C4-2B (cell line): ENCODE measurements around the gene HIPK1.

Source experiments
- ZFX ChIP-seq: fragments of 450-650 bp; IDR thresholded peaks from 2 replicates; pipeline ENCODE4 v1.6.1; 2017
- TF ChIP-seq, protein P1 (sequence below): fragments of 450-650 bp; conservative IDR thresholded peaks from 2 replicates; pipeline ENCODE4 v1.5.1; 2017; ENCODE audit warnings: mild to moderate bottlenecking

DNA sequence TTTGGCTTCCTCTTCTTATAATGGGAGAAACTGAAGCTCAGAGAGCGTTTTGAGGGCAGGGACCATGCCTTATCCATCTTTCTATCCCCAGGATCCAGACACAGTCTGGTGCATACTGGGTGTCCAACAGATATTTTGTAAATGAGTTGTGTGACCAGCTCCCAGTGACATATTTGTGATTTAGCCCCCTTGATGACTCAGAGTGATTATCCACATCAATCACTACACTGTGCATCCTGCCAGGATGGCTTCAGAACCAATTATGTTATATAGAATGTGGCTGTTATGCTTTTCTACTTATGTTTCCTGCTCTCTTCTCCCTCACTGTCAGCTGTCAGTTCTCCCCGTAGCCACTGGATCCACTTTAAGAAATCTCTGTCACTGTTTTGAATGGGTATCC lies 61.4 kb downstream of the HIPK1 start:
- TF ChIP-seq, protein P1, sequence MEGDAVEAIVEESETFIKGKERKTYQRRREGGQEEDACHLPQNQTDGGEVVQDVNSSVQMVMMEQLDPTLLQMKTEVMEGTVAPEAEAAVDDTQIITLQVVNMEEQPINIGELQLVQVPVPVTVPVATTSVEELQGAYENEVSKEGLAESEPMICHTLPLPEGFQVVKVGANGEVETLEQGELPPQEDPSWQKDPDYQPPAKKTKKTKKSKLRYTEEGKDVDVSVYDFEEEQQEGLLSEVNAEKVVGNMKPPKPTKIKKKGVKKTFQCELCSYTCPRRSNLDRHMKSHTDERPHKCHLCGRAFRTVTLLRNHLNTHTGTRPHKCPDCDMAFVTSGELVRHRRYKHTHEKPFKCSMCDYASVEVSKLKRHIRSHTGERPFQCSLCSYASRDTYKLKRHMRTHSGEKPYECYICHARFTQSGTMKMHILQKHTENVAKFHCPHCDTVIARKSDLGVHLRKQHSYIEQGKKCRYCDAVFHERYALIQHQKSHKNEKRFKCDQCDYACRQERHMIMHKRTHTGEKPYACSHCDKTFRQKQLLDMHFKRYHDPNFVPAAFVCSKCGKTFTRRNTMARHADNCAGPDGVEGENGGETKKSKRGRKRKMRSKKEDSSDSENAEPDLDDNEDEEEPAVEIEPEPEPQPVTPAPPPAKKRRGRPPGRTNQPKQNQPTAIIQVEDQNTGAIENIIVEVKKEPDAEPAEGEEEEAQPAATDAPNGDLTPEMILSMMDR, result no peak
- TF ChIP-seq ZFX, result no peak
